Measurements from ENCODE around the gene AFDN. TPM values are rescaled to one million over a fixed set of nuclear protein-coding genes. Genes with fewer than 3 reads are reported as not detected.

The AFDN gene
- total and polyA plus RNA-seq, 2 of the 8 experiments (the other 6 are each of a cell fraction or from before 2014, with no cell fraction given) = 53.4 to 192 TPM

- no peak overlapping the region for H4K5ac ChIP-seq (ENCODE audit: insufficient read length, low read depth, low read length)
- H2BK15ac ChIP-seq (ENCODE audit: low read length) = no peak overlapping the region
- H2BK20ac ChIP-seq (ENCODE audit: low read length) = no peak overlapping the region
- no peak overlapping the region for H3K23ac ChIP-seq (ENCODE audit: insufficient read length)
- H3K18ac ChIP-seq (ENCODE audit: extremely low read depth, low read length) = peak overlapping the region; percentile 1; the same call in 1 of the 2 replicates
- peak overlapping the region; percentile 88 to 100 (median 96); a peak in 5 of 8 replicates for H3K4me3 ChIP-seq (ENCODE audit: extremely low read depth in 1 of 4, insufficient read depth in 2 of 4, low read depth in 3 of 4, low read length in 4 of 4)
- H3K79me2 ChIP-seq (ENCODE audit: control insufficient read depth in 1 of 2, insufficient read depth in 2 of 2, low read length in 2 of 2) = peaks cover 5 to 23% of the 10 kb centered on the region in 2 experiments; a peak in 3 of 4 replicates
- peaks cover 12% of the 10 kb centered on the region for H3K23me2 ChIP-seq (ENCODE audit: low read depth, low read length)
- H3K4ac ChIP-seq (replicated peaks; ENCODE audit: insufficient read length, low read depth, low read length) = no peak overlapping the region
- H2BK12ac ChIP-seq (ENCODE audit: low read depth, low read length) = peak overlapping the region; percentile 0; the same call in 1 of the 2 replicates
- H3K9me3 ChIP-seq (ENCODE audit: insufficient read depth in 2 of 2, low read depth in 1 of 2, low read length in 1 of 2) = no peaks in the 10 kb centered on the region
- H2AK5ac ChIP-seq (ENCODE audit: low read depth, low read length) = no peak overlapping the region
- TF ChIP-seq TEAD4 (IDR thresholded peaks at IDR 0.05; ENCODE audit: low read depth, low read length) (no peak), POLR2AphosphoS5 (IDR thresholded peaks at IDR 0.05; ENCODE audit: low read depth, low read length) (no peak), MAFK (IDR thresholded peaks at IDR 0.05; ENCODE audit: low read depth, low read length) (no peak), SP1 (IDR thresholded peaks at IDR 0.05; ENCODE audit: low read depth, low read length) (no peak), RXRA (IDR thresholded peaks at IDR 0.05; ENCODE audit: insufficient read depth, low read depth, low read length) (no peak), JUN (IDR thresholded peaks at IDR 0.05; ENCODE audit: low read depth, low read length) (no peak), SRF (IDR thresholded peaks at IDR 0.05; ENCODE audit: low read depth, low read length) (no peak), ASH2L (IDR thresholded peaks at IDR 0.05; ENCODE audit: low read length) (no peak), ZNF274 (IDR thresholded peaks at IDR 0.05; ENCODE audit: borderline replicate concordance, extremely low read depth, low read length) (no peak), EP300 (IDR thresholded peaks at IDR 0.05; ENCODE audit: borderline replicate concordance in 1 of 2, low read depth in 2 of 2, low read length in 2 of 2) (no peak), CHD1 (IDR thresholded peaks at IDR 0.05; ENCODE audit: low read depth, low read length) (no peak), CBX5 (IDR thresholded peaks at IDR 0.05; ENCODE audit: low read depth, low read length) (no peak), BCL11A (IDR thresholded peaks at IDR 0.05; ENCODE audit: low read depth in 2 of 2, low read length in 2 of 2) (no peak)
- peaks cover 0 to 2% (median under 1%) of the 10 kb centered on the region in 4 experiments; a peak in 4 of 7 replicates for H3K4me1 ChIP-seq (replicated peaks in 1 of 4; ENCODE audit: control insufficient read depth in 3 of 4, insufficient read depth in 4 of 4, low read length in 3 of 4)
- H2BK120ac ChIP-seq (replicated peaks; ENCODE audit: low read depth, low read length) = no peak overlapping the region
- H3K9ac ChIP-seq (replicated peaks in 1 of 4; ENCODE audit: extremely low read depth in 1 of 4, low read depth in 3 of 4, low read length in 3 of 4) = no peak overlapping the region; a peak in 2 of 7 replicates
- H3K27ac ChIP-seq (ENCODE audit: low read depth, low read length) = no peak overlapping the region
- ChIA-PET POLR2A (ENCODE audit: partially characterized antibody) (interaction anchor here (1.7 kb wide), 1 partner anchor 23 kb away, joined by 5 read pairs; no protein-coding TSS in a partner anchor), CTCF (ENCODE audit: partially characterized antibody) (interaction anchor here (0.9 kb wide), 1 partner anchor 10 kb away, joined by 3 read pairs; no protein-coding TSS in a partner anchor)
- H3K27me3 ChIP-seq (replicated peaks in 1 of 4; ENCODE audit: control insufficient read depth in 3 of 4, extremely low read depth in 1 of 4, insufficient read depth in 3 of 4, low read length in 3 of 4) = no peaks in the 10 kb centered on the region; a peak in 2 of 7 replicates
- H2AFZ ChIP-seq (ENCODE audit: low read length) = no peak overlapping the region
- 74% methylated on average over 19 of the region's 19 CpGs; no CpG with 5 or more reads in 1 of the 2 experiments for WGBS, 2 experiments (ENCODE audit: extremely low coverage in 1 of 2, insufficient coverage in 1 of 2, insufficient read length in 1 of 2, insufficient replicate concordance in 2 of 2, low coverage in 1 of 2, low lambda C conversion rate in 2 of 2, missing lambda C conversion rate in 1 of 2)
- H4K8ac ChIP-seq (ENCODE audit: extremely low read depth, insufficient read depth, low read length) = no peak overlapping the region
- H4K20me1 ChIP-seq (replicated peaks in 1 of 2; ENCODE audit: control insufficient read depth in 1 of 2, insufficient read depth in 2 of 2, low read length in 2 of 2) = peaks cover 5 to 8% of the 10 kb centered on the region in 2 experiments
- no peaks in the 10 kb centered on the region for H3K79me1 ChIP-seq (ENCODE audit: low read depth, low read length)
- H3K14ac ChIP-seq (ENCODE audit: insufficient read length) = no peak overlapping the region
- H3K4me2 ChIP-seq (ENCODE audit: insufficient read depth in 1 of 2, low read depth in 2 of 2, low read length in 2 of 2) = peak overlapping the region; percentile 93 to 96
- FAIRE-seq (no peak), DNase-seq (ENCODE audit: low read depth in 1 of 2, low spot score in 2 of 2) (no peak)
- H4K91ac ChIP-seq (replicated peaks; ENCODE audit: insufficient read length, low read length) = no peak overlapping the region
- no peak overlapping the region for H3K56ac ChIP-seq (replicated peaks; ENCODE audit: insufficient read length, low read depth, low read length)
- peaks cover 0 to 18% (median 0%) of the 10 kb centered on the region in 4 experiments; a peak in 2 of 8 replicates for H3K36me3 ChIP-seq (ENCODE audit: control insufficient read depth in 2 of 4, insufficient read depth in 4 of 4, low read length in 3 of 4)
- H2BK5ac ChIP-seq (ENCODE audit: low read depth, low read length) = no peak overlapping the region
Observed at GRCh38 chr6:167824591-167825331, 1.9 kb upstream of the AFDN start.

Data from H1 (cell line).